Muscle layer of colon (tissue), 2 donors: Measurements from ENCODE around the gene NUDT21.
"Not testable (repeated sequence)": the region's sequence is repeated elsewhere in the genome, so short reads cannot be mapped to it uniquely, and the experiment has no call there.

ENCODE experiments used
- H3K27ac ChIP-seq: one replicate; pipeline ENCODE4 v1.7.0; 2013; ENCODE audit warnings: low read depth, mild to moderate bottlenecking, low read length, moderate library complexity
- H3K27me3 ChIP-seq, 2 donors: one replicate each; pipeline ENCODE4 v1.7.0; 2013; ENCODE audit warnings: low read length in 2 of 2, mild to moderate bottlenecking in 2 of 2; ENCODE audit not compliant: insufficient read depth in 2 of 2, control insufficient read depth in 1 of 2
- H3K36me3 ChIP-seq: one replicate; pipeline ENCODE4 v1.7.0; 2013; ENCODE audit warnings: mild to moderate bottlenecking, low read length; ENCODE audit not compliant: insufficient read depth
- H3K4me1 ChIP-seq: one replicate; pipeline ENCODE4 v1.7.0; 2013; ENCODE audit warnings: mild to moderate bottlenecking, low read length; ENCODE audit not compliant: insufficient read depth
- H3K4me3 ChIP-seq, 2 donors: one replicate each; pipeline ENCODE4 v1.7.0; 2013; ENCODE audit warnings: low read length in 2 of 2, low read depth in 1 of 2, mild to moderate bottlenecking in 1 of 2, moderate library complexity in 1 of 2
- H3K9ac ChIP-seq: one replicate; pipeline ENCODE4 v1.7.0; 2013; ENCODE audit warnings: low read length
- H3K9me3 ChIP-seq: one replicate; pipeline ENCODE4 v1.7.0; 2013; ENCODE audit warnings: mild to moderate bottlenecking, low read length
- donor health status: abdominal sarcoma.
- donor health status: Adenocarcinoma of cecum.

The NUDT21 gene

GRCh38 chr16:56387396-56387795 is 63.7 kb downstream of the NUDT21 start:
- Histone ChIP-seq H3K9me3 (no peaks in the 10 kb centered on the region), H3K27me3 (no peaks in the 10 kb centered on the region), H3K9ac (no peak overlapping the region), H3K4me3 (no peak overlapping the region), H3K36me3 (peaks cover 61% of the 10 kb centered on the region), H3K4me1 (no peaks in the 10 kb centered on the region), H3K27ac (no peak overlapping the region)

GRCh38 chr16:56384074-56384721 is 66.9 kb downstream of the NUDT21 start:
- peaks cover 77% of the 10 kb centered on the region for H3K36me3 ChIP-seq
- H3K27ac ChIP-seq = no peak overlapping the region
- no peaks in the 10 kb centered on the region for H3K4me1 ChIP-seq
- no peaks in the 10 kb centered on the region for H3K27me3 ChIP-seq
- H3K4me3 ChIP-seq = no peak overlapping the region
- no peaks in the 10 kb centered on the region for H3K9me3 ChIP-seq
- H3K9ac ChIP-seq = no peak overlapping the region

DNA sequence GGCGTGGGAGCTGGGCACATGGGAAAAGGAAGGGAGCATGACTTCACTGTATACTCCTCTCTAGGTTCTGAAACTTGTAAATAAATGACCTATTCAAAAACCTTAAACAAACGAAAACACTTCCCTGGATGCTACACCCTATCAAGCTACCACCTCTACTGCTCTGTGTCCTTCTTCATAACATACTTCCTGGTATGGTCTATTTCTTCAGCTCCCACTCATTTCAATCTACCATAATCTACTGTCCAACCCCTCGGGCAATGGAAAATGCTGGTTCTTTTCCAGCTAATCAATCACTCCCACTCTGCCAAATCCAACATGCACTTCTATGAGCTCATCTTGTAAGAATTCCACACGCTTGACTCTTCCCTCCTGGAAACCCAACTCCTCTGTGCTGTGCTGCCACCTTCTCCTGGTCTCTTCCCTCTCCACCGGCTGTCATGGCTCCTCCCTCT is 68.2 kb downstream of the NUDT21 start:
- no peak overlapping the region for H3K27ac ChIP-seq

DNA sequence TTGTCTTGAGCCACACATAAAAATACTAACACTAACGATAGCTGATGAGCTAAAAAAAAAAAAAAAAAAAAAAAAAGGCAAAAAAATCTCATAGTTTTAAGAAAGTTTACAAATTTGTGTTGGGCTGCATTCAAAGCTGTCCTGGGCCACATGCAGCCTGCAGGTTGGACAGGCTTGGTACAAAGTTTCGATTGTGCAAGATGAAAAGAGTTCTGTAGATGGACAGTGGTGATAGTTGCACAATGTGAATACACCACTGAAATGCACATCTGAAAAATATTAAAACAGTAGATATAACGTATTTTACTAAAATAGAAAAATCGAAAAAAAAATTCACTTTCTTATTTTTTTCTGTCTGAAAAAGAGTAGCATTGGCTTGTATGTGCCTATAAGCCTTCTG is 68.7 kb downstream of the NUDT21 start:
- Histone ChIP-seq H3K4me3 (no peak overlapping the region), H3K27me3 (no peaks in the 10 kb centered on the region), H3K4me1 (no peaks in the 10 kb centered on the region), H3K36me3 (peaks cover 66% of the 10 kb centered on the region), H3K9me3 (no peaks in the 10 kb centered on the region), H3K27ac (no peak overlapping the region), H3K9ac (no peak overlapping the region)

More for the DNA sequence above, 68.2 kb downstream of the NUDT21 start:
- Histone ChIP-seq H3K36me3 (peaks cover 69% of the 10 kb centered on the region), H3K4me3 (no peak overlapping the region), H3K9ac (no peak overlapping the region), H3K4me1 (no peaks in the 10 kb centered on the region), H3K27me3 (no peaks in the 10 kb centered on the region), H3K9me3 (no peaks in the 10 kb centered on the region)

GRCh38 chr16:56380778-56381485 is 70.2 kb downstream of the NUDT21 start:
- H3K36me3 ChIP-seq = peaks cover 59% of the 10 kb centered on the region

More at GRCh38 chr16:56380778-56381485, 70.2 kb downstream of the NUDT21 start:
- not testable (repeated sequence) for H3K27me3 ChIP-seq, H3K4me3 ChIP-seq, H3K9me3 ChIP-seq, H3K9ac ChIP-seq, H3K27ac ChIP-seq, H3K4me1 ChIP-seq
